DLD1 (cell line): Measurements from ENCODE around the gene FAM89A.
"Not testable (repeated sequence)": the region's sequence is repeated elsewhere in the genome, so short reads cannot be mapped to it uniquely, and the experiment has no call there.

ENCODE experiments used
- in situ Hi-C: cut with HindIII; loops from 2 replicates; pipeline ENCODE4 v1.10.0; 2017; ENCODE audit warnings: low sequenced_read_pairs

Gene FAM89A

GRCh38 chr1:231037585-231038517 lies 2.2 kb downstream of the FAM89A start:
- in situ Hi-C loops = no loop called here

GRCh38 chr1:231036416-231036815 lies 3.6 kb downstream of the FAM89A start:
- in situ Hi-C loops = no loop called here

- in situ Hi-C loops = no loop called here
These were observed 4.3 kb downstream of the FAM89A start for GRCh38 chr1:231035799-231036198.

DNA sequence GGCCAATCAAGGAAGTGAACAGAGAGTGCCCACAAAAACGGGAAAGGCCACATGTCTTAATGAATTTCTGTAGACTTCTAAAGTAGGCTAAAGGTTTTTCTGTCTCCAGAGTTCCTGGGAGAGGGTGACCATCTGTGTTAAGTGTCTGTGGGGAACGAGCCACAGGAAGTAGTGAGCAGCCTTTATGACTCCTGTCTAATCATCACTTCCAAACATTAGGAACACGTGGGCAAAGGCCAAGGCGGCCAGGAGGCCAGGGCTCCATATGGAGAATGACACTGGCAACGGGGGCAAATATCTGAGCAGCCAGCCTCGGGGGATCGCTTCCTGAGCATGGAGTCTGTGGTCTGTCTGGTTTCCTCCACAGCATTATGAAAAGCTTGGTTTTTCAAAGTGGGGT lies 7.1 kb downstream of the FAM89A start:
- in situ Hi-C loops = no loop called here

- in situ Hi-C loops = no loop called here
These were observed 10.2 kb downstream of the FAM89A start for GRCh38 chr1:231029841-231030240.

DNA sequence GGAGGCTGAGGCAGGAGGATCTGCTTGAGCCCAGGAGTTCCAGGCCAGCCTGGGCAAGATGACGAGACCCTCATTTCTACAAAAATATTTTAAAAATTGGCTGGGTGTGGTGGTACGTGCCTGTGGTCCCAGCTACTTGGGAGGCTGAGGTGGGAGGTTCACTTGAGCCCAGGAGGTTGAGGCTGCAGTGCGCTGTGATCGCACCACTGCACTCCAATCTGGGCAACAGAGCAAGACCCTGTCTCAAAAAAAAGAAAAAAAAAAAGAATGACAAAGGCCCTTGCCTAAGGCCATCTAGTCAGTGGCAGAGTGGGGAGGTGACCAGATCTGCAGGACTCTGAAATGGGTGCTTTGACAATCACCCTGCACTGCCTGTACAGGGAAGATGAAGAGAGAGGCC lies 10.8 kb downstream of the FAM89A start:
- in situ Hi-C loops = not testable (repeated sequence)

DNA sequence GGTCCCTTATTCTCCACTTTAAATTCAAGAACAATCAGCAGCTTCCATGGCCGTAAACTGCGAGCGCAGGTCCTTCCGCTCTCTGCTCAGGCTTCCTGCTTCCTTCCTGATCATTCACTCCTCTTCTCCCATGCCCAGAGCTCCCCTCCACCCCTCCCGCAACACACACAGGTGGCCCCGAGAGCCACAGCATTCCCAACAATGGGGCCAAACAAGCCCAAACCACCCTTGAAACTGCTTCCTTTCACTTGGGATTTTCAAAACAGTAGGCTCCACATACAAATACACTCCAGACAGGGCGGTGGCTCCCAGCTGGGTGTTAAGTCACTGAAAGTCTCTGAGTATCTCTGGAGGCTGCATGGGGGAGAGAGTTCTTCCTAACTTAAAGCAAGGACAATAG lies 11.4 kb downstream of the FAM89A start:
- in situ Hi-C loops = no loop called here

- in situ Hi-C loops = no loop called here
These were observed 12.1 kb downstream of the FAM89A start for GRCh38 chr1:231027971-231028370.

DNA sequence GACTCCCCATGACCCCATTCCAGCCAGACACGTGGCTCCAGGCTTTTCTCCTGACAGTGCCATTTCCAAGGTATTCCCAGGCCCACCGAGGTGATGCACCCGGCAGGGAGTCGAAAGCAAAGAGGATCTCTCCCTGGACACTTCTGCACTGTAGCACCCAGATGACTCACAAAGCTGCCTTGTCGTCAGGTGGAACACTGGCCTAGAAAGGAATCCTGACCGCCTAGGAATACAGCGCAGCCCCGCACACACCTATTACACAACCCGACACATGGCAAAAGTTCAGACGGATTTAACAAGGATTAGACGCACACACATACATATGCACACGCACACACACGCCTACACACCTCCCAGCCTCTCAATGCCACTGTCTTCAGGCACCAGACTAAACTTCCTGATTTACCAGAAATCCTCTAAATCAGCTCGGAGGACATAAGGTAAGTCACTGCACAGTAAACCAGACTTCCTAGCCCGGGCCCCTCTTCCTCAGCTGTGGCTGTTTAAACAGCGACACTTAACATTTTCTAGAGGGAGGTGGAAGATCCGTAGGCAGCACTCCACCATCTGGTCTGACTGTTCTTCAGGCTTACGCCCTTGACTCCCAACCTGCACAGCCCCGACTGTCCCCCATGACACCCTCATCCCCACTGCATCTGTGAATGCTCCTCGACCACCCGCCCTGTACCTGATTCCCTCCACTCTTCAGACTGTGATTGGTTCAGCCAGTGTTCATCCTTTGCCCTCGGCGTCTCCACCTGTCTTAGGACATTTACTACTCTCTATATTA lies 12.7 kb downstream of the FAM89A start:
- in situ Hi-C loops = no loop called here

- in situ Hi-C loops = no loop called here
These were observed 13.5 kb downstream of the FAM89A start for GRCh38 chr1:231026576-231026975.

DNA sequence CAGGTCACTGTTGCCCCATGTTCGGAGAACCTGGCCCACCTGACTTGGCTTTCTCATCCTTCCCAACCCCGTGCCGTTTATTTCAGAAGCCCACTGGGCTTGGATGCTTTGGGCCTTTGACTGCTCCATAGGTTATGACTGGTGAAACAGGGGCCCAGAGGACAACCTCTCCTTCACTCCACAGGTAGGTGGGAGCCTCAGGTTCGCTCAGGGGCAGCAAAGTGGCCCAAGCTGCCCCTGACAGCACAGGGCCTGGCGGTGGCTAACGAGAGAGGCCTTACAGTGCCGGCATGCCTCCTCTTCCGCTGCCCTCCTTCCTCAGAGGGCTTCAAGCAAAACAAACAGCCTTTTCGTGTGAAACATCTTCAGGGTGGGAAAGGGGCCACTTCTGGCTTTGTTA lies 16.9 kb downstream of the FAM89A start:
- in situ Hi-C loops = no loop called here

DNA sequence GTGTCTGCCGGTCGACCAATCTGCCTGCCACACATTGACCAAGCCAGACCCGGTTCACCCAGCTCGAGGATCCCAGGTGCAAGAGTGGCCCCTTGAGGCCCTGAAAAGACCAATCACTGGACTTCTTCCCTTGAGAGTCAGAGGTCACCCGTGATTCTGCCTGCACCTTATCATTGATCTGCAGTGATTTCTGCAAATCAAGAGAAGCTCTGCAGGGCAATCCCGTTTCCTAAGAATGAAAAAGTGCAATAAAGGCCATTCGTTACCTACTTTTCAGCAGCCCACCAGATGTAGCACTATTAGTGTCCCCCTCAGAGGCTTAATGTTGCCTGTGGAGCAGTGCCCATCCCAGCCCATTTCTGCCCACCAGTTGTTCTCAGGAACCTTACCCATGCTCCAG lies 17.5 kb downstream of the FAM89A start:
- in situ Hi-C loops = not testable (repeated sequence)

DNA sequence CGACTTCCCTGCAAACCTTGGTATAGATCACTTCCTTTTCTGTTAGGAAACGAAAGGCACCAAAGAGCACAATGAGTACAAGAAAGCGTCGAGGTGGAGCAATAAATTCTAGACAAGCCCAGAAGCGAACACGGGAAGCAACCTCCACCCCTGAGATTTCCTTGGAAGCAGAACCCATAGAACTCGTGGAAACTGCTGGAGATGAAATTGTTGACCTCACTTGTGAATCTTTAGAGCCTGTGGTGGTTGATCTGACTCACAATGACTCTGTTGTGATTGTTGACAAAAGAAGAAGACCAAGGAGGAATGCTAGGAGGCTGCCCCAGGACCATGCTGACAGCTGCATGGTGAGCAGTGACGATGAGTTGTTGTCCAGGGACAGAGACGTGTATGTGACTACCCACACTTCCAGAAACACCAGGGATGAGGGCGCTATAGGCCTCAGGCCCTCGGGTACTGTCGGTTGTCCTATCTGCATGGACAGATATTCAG lies 18.5 kb downstream of the FAM89A start:
- in situ Hi-C loops = no loop called here

GRCh38 chr1:231020816-231021215 lies 19.2 kb downstream of the FAM89A start:
- in situ Hi-C loops = no loop called here

- in situ Hi-C loops = no loop called here
These were observed 19.9 kb downstream of the FAM89A start for GRCh38 chr1:231020139-231020601.

GRCh38 chr1:231019711-231020110 lies 20.3 kb downstream of the FAM89A start:
- in situ Hi-C loops = no loop called here

DNA sequence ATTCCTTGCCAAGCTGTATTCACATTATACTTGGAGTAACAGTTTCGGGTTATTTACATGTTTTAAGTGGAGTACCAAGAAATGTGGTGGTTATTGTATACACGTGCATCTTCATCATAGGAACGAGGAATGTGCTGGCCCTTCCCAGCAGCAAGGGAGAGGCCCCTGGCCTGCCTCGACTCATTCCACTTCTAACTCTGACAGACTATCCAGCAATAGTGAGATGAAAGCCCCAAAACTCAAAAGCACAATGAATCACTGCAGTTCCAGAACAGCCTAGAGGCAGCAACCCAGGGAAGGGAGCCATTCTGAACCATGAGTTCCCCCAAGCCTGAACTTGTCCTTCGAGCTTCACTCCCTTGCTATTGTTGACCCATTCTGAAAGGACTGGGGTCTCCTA lies 23.1 kb downstream of the FAM89A start:
- in situ Hi-C loops = no loop called here

GRCh38 chr1:231016234-231016633 lies 23.8 kb downstream of the FAM89A start:
- in situ Hi-C loops = no loop called here

- in situ Hi-C loops = no loop called here
These were observed 26.6 kb downstream of the FAM89A start for GRCh38 chr1:231013391-231014015.

GRCh38 chr1:231011963-231012362 lies 28.1 kb downstream of the FAM89A start:
- in situ Hi-C loops = no loop called here

- in situ Hi-C loops = no loop called here
These were observed 28.7 kb downstream of the FAM89A start for GRCh38 chr1:231011360-231011759.
